Measurements from ENCODE around the gene TMTC2.

Gene TMTC2

GRCh38 chr12:82880442-82880901 lies 193.8 kb downstream of the TMTC2 start:
- DNase-seq (ENCODE audit: low read depth in 2 of 2), result no peak

GRCh38 chr12:82883394-82884355 lies 197.0 kb downstream of the TMTC2 start:
- no peak for DNase-seq (ENCODE audit: low read depth in 2 of 2)

GRCh38 chr12:82886671-82887340 lies 200.1 kb downstream of the TMTC2 start:
- DNase-seq (ENCODE audit: low read depth in 2 of 2), result no peak

- DNase-seq (ENCODE audit: low read depth in 2 of 2), result no peak
Observed at GRCh38 chr12:82893896-82894295, 207.2 kb downstream of the TMTC2 start.

GRCh38 chr12:82896277-82896676 lies 209.6 kb downstream of the TMTC2 start:
- no peak for DNase-seq (ENCODE audit: low read depth in 2 of 2)

GRCh38 chr12:82896979-82897378 lies 210.3 kb downstream of the TMTC2 start:
- no peak for DNase-seq (ENCODE audit: low read depth in 2 of 2)

GRCh38 chr12:82898441-82898840 lies 211.7 kb downstream of the TMTC2 start:
- no peak for DNase-seq (ENCODE audit: low read depth in 2 of 2)

GRCh38 chr12:82904219-82904790 lies 217.6 kb downstream of the TMTC2 start:
- no peak for DNase-seq (ENCODE audit: low read depth in 2 of 2)

- no peak for DNase-seq (ENCODE audit: low read depth in 2 of 2)
Observed at GRCh38 chr12:82910246-82910893, 223.7 kb downstream of the TMTC2 start.

- DNase-seq (ENCODE audit: low read depth in 2 of 2), result no peak
Observed at GRCh38 chr12:82912406-82912805, 225.7 kb downstream of the TMTC2 start.

GRCh38 chr12:82919388-82920054 lies 232.8 kb downstream of the TMTC2 start:
- DNase-seq (ENCODE audit: low read depth in 2 of 2), result no peak

GRCh38 chr12:82923935-82924334 lies 237.2 kb downstream of the TMTC2 start:
- DNase-seq (ENCODE audit: low read depth in 2 of 2), result no peak

GRCh38 chr12:82926630-82927029 lies 239.9 kb downstream of the TMTC2 start:
- no peak for DNase-seq (ENCODE audit: low read depth in 2 of 2)

- DNase-seq (ENCODE audit: low read depth in 2 of 2), result no peak
Observed at GRCh38 chr12:82930301-82930700, 243.6 kb downstream of the TMTC2 start.

- DNase-seq (ENCODE audit: low read depth in 2 of 2), result no peak
Observed at GRCh38 chr12:82931349-82932116, 244.8 kb downstream of the TMTC2 start.

- DNase-seq (ENCODE audit: low read depth in 2 of 2), result no peak
Observed at GRCh38 chr12:82937151-82937550, 250.4 kb downstream of the TMTC2 start.

GRCh38 chr12:82942521-82942920 lies 255.8 kb downstream of the TMTC2 start:
- no peak for DNase-seq (ENCODE audit: low read depth in 2 of 2)

GRCh38 chr12:82942991-82943401 lies 256.3 kb downstream of the TMTC2 start:
- no peak for DNase-seq (ENCODE audit: low read depth in 2 of 2)

- DNase-seq (ENCODE audit: low read depth in 2 of 2), result no peak
Observed at GRCh38 chr12:82948491-82948890, 261.8 kb downstream of the TMTC2 start.

GRCh38 chr12:82950356-82950755 lies 263.6 kb downstream of the TMTC2 start:
- no peak for DNase-seq (ENCODE audit: low read depth in 2 of 2)

- DNase-seq (ENCODE audit: low read depth in 2 of 2), result no peak
Observed at GRCh38 chr12:82952946-82953345, 266.2 kb downstream of the TMTC2 start.
